8988T (cell line): ENCODE measurements around the gene TEN1.
"Not testable (repeated sequence)": the region's sequence is repeated elsewhere in the genome, so short reads cannot be mapped to it uniquely, and the experiment has no call there.

ENCODE experiments used
- DNase-seq: peaks from one replicate; pipeline ENCODE4 v3.0.0; 2011

Gene TEN1

GRCh38 chr17:76032073-76032779, 53.2 kb downstream of the TEN1 start:
- DNase-seq: no peak

- DNase-seq: no peak
These were observed 53.7 kb downstream of the TEN1 start for GRCh38 chr17:76032780-76033108.

- no peak for DNase-seq
These were observed 54.1 kb downstream of the TEN1 start for GRCh38 chr17:76033139-76033538.

- DNase-seq: no peak
These were observed 55.6 kb downstream of the TEN1 start for GRCh38 chr17:76034428-76035350.

- DNase-seq: no peak
These were observed 57.6 kb downstream of the TEN1 start for GRCh38 chr17:76036497-76037261.

- no peak for DNase-seq
These were observed 59.0 kb downstream of the TEN1 start for GRCh38 chr17:76038050-76038449.

- DNase-seq: no peak
These were observed 60.1 kb downstream of the TEN1 start for GRCh38 chr17:76039121-76039520.

- no peak for DNase-seq
These were observed 61.3 kb downstream of the TEN1 start for GRCh38 chr17:76040376-76040775.

- not testable (repeated sequence) for DNase-seq
These were observed 63.8 kb downstream of the TEN1 start for GRCh38 chr17:76042868-76043267.

GRCh38 chr17:76044475-76045007, 65.5 kb downstream of the TEN1 start:
- not testable (repeated sequence) for DNase-seq

- DNase-seq: no peak
These were observed 67.0 kb downstream of the TEN1 start for GRCh38 chr17:76046064-76046463.

GRCh38 chr17:76048025-76048605, 69.1 kb downstream of the TEN1 start:
- DNase-seq: no peak

GRCh38 chr17:76048711-76049110, 69.7 kb downstream of the TEN1 start:
- DNase-seq: no peak

- DNase-seq: no peak
These were observed 70.2 kb downstream of the TEN1 start for GRCh38 chr17:76049239-76049638.

- DNase-seq: no peak
These were observed 70.9 kb downstream of the TEN1 start for GRCh38 chr17:76049836-76050537.
